Keratinocyte (primary cell): Measurements from ENCODE around the gene PKNOX2. TPM values are rescaled to one million over a fixed set of nuclear protein-coding genes. Genes with fewer than 3 reads are reported as not detected.

Source experiments
- DNase-seq: peaks from one replicate; pipeline ENCODE4 v3.0.0-alpha.2; 2011; ENCODE audit warnings: low read depth, missing footprints, low spot score
- FAIRE-seq: peaks from 2 replicates; lab custom pipeline; 2011; peaks lifted over from hg19 to GRCh38; lab: Jason Lieb, UNC
- H2AFZ ChIP-seq: 2 replicates; pipeline ENCODE4 v1.6.0; 2012; ENCODE audit warnings: low read length, control low read depth, inconsistent platforms; ENCODE audit not compliant: control insufficient read depth
- H3K27ac ChIP-seq: 2 replicates; pipeline ENCODE4 v1.5.1; 2011; ENCODE audit warnings: low read length; ENCODE audit not compliant: control insufficient read depth, insufficient read depth
- H3K27me3 ChIP-seq: 3 replicates; pipeline ENCODE4 v1.6.0; 2011; ENCODE audit warnings: low read length; ENCODE audit not compliant: control insufficient read depth, insufficient read depth; ENCODE audit errors: extremely low read depth
- H3K36me3 ChIP-seq, 2 experiments: 2 replicates in 1 of 2; 3 replicates in 1 of 2; pipeline ENCODE4 v1.5.1; 2011; ENCODE audit warnings: low read length in 2 of 2, mild to moderate bottlenecking in 1 of 2; ENCODE audit not compliant: control insufficient read depth in 2 of 2, insufficient read depth in 2 of 2; ENCODE audit errors: extremely low read depth in 1 of 2
- H3K4me1 ChIP-seq: 3 replicates; pipeline ENCODE4 v1.5.1; 2011; ENCODE audit warnings: low read length; ENCODE audit not compliant: control insufficient read depth, insufficient read depth; ENCODE audit errors: extremely low read depth
- H3K4me2 ChIP-seq: 3 replicates; pipeline ENCODE4 v1.6.0; 2011; ENCODE audit warnings: low read depth, low read length; ENCODE audit not compliant: control insufficient read depth, insufficient read depth; ENCODE audit errors: extremely low read depth
- H3K4me3 ChIP-seq, 3 experiments: fragments of 200-600 bp in 1 of 3; sonication (generic) in 1 of 3; 2 replicates in 2 of 3; 3 replicates in 1 of 3; pipeline ENCODE4 v1.5.1; 2011 to 2016; ENCODE audit warnings: low read length in 3 of 3, mild to moderate bottlenecking in 3 of 3, control low read depth in 2 of 3, inconsistent platforms in 1 of 3, low read depth in 1 of 3, mixed read lengths in 1 of 3, mixed run types in 1 of 3, moderate library complexity in 1 of 3; ENCODE audit not compliant: control insufficient read depth in 2 of 3, insufficient read depth in 2 of 3; ENCODE audit errors: extremely low read depth in 1 of 3
- H3K79me2 ChIP-seq: 2 replicates; pipeline ENCODE4 v1.6.0; 2012; ENCODE audit warnings: low read length; ENCODE audit not compliant: control insufficient read depth, insufficient read depth
- H3K9ac ChIP-seq: 3 replicates; pipeline ENCODE4 v1.6.0; 2011; ENCODE audit warnings: low read length; ENCODE audit not compliant: control insufficient read depth, insufficient read depth; ENCODE audit errors: extremely low read depth
- H3K9me1 ChIP-seq: 3 replicates; pipeline ENCODE4 v1.6.0; 2011; ENCODE audit warnings: low read length; ENCODE audit not compliant: control insufficient read depth, insufficient read depth; ENCODE audit errors: extremely low read depth
- H3K9me3 ChIP-seq: 2 replicates; pipeline ENCODE4 v1.5.1; 2012; ENCODE audit warnings: low read depth, low read length; ENCODE audit not compliant: control insufficient read depth
- H4K20me1 ChIP-seq: 3 replicates; pipeline ENCODE4 v1.6.0; 2011; ENCODE audit warnings: low read length; ENCODE audit not compliant: control insufficient read depth, insufficient read depth; ENCODE audit errors: extremely low read depth
- CTCF ChIP-seq, 3 experiments: IDR thresholded peaks in 1 of 3; conservative IDR thresholded peaks in 1 of 3; optimal IDR thresholded peaks in 1 of 3; 2 replicates in 2 of 3; 3 replicates in 1 of 3; pipeline versions ENCODE3 to v1.5.1; 2011; ENCODE audit warnings: low read length in 3 of 3, mild to moderate bottlenecking in 3 of 3, moderate library complexity in 2 of 3, control low read depth in 1 of 3, inconsistent platforms in 1 of 3; ENCODE audit not compliant: insufficient read depth in 2 of 3; ENCODE audit errors: extremely low read depth in 1 of 3
- EZH2 ChIP-seq: IDR thresholded peaks from one replicate; pipeline ENCODE4 v1.6.1; 2012; ENCODE audit warnings: inconsistent platforms, mild to moderate bottlenecking, low read length, moderate library complexity
- dilution Hi-C: fragments of 300-500 bp; cut with MboI; formaldehyde crosslinking; loops from one replicate; pipeline ENCODE4 v1.7.0; 2020; ENCODE audit warnings: low sequenced_read_pairs; ENCODE audit not compliant: extremely low pct_ligation_motif_present
- polyA plus RNA-seq, 5 experiments: library from polyadenylated mRNA; depleted of rRNA in 3 of 5; stranded (reverse) in 3 of 5; stranded (forward) in 1 of 5; unstranded in 1 of 5; fragments of >200 nt; gene quantifications; 1 replicate in 1 of 5; 2 replicates in 3 of 5; 3 replicates in 1 of 5; pipeline versions ENCODE4 v1.2.1 to v1.2.3, GENCODE V29; 2011 to 2012; ENCODE audit warnings: missing spikeins in 2 of 5, low read depth in 1 of 5, low replicate concordance in 1 of 5

Gene PKNOX2
- polyA plus RNA-seq, 1 donor (not counting 4 experiments of a cell fraction or from before 2014, with no cell fraction given) = 0.05 TPM

GRCh38 chr11:125226706-125227105 lies 62.2 kb downstream of the PKNOX2 start:
- no peak overlapping the region for H2AFZ ChIP-seq
- H3K27ac ChIP-seq = no peak overlapping the region
- no peaks in the 10 kb centered on the region for H3K4me1 ChIP-seq
- H3K4me2 ChIP-seq = no peak overlapping the region
- no peak for DNase-seq
- H3K79me2 ChIP-seq = no peaks in the 10 kb centered on the region
- FAIRE-seq = no peak
- no peak overlapping the region for H3K4me3 ChIP-seq
- H3K9me3 ChIP-seq = no peaks in the 10 kb centered on the region
- no peaks in the 10 kb centered on the region for H3K9me1 ChIP-seq
- no peak overlapping the region for H3K9ac ChIP-seq
- no peak for TF ChIP-seq CTCF (optimal IDR thresholded peaks at IDR 0.05 in 1 of 3, IDR thresholded peaks at IDR 0.05 in 1 of 3, conservative IDR thresholded peaks at IDR 0.05 in 1 of 3; ENCODE audit: extremely low read depth in 1 of 3, insufficient read depth in 2 of 3, low read length in 3 of 3)
- no peak for TF ChIP-seq EZH2
- H4K20me1 ChIP-seq = no peaks in the 10 kb centered on the region
- H3K36me3 ChIP-seq = no peaks in the 10 kb centered on the region
- dilution Hi-C loops = no loop called here
- H3K27me3 ChIP-seq = peaks cover 7% of the 10 kb centered on the region

- no peak for FAIRE-seq
- no peak for DNase-seq
- H3K79me2 ChIP-seq = no peaks in the 10 kb centered on the region
- dilution Hi-C loops = no loop called here
- no peak for TF ChIP-seq EZH2
- no peak for TF ChIP-seq CTCF (optimal IDR thresholded peaks at IDR 0.05 in 1 of 3, IDR thresholded peaks at IDR 0.05 in 1 of 3, conservative IDR thresholded peaks at IDR 0.05 in 1 of 3; ENCODE audit: extremely low read depth in 1 of 3, insufficient read depth in 2 of 3, low read length in 3 of 3)
- no peaks in the 10 kb centered on the region for H3K9me3 ChIP-seq
- no peaks in the 10 kb centered on the region for H4K20me1 ChIP-seq
- no peaks in the 10 kb centered on the region for H3K36me3 ChIP-seq
- H3K4me2 ChIP-seq = no peak overlapping the region
- H3K27ac ChIP-seq = no peak overlapping the region
- no peak overlapping the region for H3K4me3 ChIP-seq
- H3K27me3 ChIP-seq = peaks cover 7% of the 10 kb centered on the region
- no peaks in the 10 kb centered on the region for H3K4me1 ChIP-seq
- H2AFZ ChIP-seq = no peak overlapping the region
- H3K9me1 ChIP-seq = no peaks in the 10 kb centered on the region
- H3K9ac ChIP-seq = no peak overlapping the region
Measured at GRCh38 chr11:125227151-125227550, 62.6 kb downstream of the PKNOX2 start.
